ENCODE measurements around the gene QPRT.
"Not testable (repeated sequence)": the region's sequence is repeated elsewhere in the genome, so short reads cannot be mapped to it uniquely, and the experiment has no call there.

The QPRT gene

GRCh38 chr16:29694384-29695195 is 15.6 kb downstream of the QPRT start:
- no peak for DNase-seq

DNA sequence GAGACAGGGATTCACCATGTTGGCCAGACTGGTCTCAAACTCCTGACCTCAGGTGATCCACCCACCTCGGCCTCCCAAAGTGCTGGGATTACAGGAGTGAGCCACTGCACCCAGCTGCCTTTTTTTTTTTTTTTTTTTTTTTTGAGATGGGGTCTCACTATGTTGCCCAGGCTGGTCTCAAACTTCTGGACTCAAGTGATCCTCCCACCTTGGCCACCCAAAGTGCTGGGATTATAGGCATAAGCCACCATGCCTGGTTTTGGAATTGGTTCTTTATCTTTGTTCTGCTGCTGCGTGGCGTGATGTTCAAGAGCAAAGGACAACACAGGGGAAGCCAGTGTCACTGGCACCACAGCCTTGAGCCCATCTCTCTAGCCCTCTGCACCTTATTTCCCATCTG is 16.7 kb downstream of the QPRT start:
- not testable (repeated sequence) for DNase-seq

DNA sequence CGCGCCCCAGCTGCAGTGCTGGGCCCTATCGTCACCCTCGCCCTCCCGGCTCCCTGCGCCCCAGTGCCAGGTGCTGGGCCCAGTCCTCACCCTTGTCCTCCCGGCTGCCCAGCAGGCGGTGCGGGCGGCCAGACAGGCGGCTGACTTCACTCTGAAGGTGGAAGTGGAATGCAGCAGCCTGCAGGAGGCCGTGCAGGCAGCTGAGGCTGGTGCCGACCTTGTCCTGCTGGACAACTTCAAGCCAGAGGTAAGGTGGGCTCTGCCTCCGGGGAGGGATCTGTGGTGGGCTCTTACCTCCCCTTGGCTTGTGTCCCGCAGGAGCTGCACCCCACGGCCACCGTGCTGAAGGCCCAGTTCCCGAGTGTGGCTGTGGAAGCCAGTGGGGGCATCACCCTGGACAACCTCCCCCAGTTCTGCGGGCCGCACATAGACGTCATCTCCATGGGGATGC is 17.9 kb downstream of the QPRT start:
- no peak for DNase-seq

GRCh38 chr16:29697391-29697790 is 18.4 kb downstream of the QPRT start:
- no peak for DNase-seq

DNA sequence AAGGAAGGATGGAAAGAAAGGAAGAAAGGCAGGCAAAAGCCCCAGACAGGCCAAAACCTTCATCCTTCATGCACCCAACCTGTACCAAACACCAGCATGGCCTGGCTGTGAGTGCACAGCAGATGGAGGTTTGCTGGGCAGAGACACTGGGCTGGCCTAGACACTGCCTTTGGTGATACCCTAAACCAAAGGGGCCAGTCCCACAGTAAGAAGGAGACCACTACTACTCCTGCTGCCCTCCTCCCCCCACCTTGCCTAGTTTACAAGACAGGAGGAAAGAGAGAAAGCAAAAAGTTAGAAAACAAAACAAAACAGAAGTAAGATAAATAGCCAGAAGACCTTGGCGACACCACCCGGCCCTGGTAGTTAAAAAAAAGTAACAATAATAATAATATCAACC is 19.1 kb downstream of the QPRT start:
- DNase-seq: no peak

GRCh38 chr16:29698484-29699323 is 19.7 kb downstream of the QPRT start:
- no peak for DNase-seq

DNA sequence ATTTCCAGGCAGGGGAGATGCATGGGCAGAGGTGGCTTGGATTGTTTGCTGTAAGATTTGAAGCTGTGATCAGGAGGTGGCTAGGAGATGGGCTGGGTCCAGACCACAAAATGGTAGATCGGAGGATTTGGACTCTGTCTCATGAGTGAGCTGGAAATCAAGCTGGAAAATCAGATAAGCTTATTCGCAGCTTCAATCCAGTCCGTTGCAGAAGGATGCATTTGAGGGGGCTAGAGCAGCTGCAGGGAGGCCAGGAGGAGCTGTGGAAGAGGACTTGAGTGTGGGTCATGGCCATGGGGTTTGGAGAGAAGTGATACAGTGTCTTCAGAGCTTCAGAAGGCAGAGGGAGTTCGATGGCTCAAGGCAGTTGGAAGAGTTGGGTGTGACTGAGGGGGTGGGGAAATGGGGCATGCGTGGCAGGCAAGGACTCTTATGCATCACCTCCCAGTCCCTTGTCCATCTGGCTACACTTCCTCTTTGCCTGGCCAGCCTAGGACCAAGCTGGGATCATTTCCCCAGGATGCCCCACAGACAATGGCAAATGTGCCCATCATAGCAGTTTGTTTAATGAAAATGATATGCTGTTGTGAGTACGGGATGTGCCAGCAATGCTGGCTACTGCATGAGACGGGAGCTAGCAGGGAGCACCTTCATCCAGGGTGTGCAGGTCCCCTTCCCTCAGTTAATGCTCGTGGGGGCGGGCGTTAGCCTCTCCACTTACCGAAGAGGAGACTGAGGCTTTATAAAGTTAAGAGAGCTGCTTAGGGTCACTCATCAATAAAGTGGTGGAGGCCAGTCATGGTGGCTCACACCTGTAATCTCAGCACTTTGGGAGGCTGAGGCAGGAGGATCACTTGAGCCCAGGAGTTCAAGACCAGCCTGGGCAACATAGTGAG is 20.6 kb downstream of the QPRT start:
- DNase-seq: no peak

GRCh38 chr16:29700253-29700987 is 21.4 kb downstream of the QPRT start:
- DNase-seq: peak; percentile 75

DNA sequence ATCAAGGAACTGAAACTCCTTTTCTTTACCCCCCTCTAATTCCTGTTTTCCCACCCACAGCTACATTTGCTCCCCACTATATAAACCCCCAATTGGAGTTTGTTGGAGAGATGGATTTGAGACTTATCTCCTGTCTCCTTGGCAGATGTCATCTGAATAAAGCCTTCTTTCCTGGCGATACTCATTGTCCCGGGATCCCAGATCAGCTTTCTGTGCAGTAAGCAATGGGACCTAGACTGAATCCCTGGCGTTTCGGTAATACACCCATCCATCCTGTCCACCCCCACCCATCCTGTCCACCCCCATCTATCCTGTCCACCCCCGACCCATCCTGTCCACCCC is 22.2 kb downstream of the QPRT start:
- no peak for DNase-seq

DNA sequence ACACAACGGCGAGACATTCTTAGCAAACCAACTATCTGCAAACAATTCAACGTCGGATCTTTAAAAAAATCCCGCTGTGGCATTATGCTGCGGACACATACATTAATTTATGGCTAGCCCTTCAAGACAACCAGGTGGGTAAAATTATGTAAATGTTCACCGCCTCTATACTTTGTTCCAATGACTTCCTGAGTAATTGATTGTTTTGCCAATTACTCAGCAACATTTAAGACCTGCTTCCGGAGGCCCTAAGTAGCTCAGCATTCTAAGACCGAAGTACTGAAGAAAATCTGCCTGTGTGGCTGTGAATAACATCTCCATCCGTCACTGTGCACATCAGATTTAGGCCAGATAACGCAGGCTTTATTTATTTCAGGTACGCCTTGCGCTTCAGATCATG is 23.3 kb downstream of the QPRT start:
- DNase-seq: peak; percentile 41

- no peak for DNase-seq
Measured at GRCh38 chr16:29705030-29705429, 26.1 kb downstream of the QPRT start.

- not testable (repeated sequence) for DNase-seq
Measured at GRCh38 chr16:29707160-29707559, 28.2 kb downstream of the QPRT start.

DNA sequence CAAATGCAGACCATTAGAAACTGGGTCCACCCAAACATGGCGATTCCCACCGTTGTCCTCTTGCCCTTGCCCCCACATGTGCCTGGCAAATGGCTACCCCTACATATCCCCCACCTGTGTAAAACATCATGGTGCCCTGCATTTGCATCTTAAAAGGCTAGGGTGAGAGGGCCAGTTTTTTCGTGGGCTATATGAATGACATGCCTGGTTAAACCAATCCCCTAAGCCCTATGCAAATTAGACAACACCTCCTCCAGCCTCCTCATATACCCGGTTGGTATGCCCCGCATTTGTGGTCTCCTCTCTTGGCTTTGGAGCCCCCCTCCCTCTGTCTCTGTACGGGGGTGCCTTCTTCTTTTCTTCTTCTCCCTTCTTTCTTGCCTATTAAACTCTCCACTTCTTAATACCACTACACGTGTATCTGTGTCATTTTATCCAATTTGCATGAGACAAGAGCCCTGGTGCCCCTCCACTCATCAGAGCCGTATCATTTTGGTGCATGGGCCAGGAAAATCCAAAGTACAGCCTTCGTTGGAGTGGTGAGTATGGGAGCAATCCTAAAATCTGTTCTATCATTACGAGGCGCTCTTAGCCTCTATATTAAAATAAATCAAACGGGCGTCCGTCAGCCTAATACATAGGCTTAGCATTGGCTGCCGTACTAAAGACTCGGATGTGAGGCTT is 30.1 kb downstream of the QPRT start:
- no peak for DNase-seq

GRCh38 chr16:29709657-29710056 is 30.7 kb downstream of the QPRT start:
- DNase-seq: not testable (repeated sequence)

DNA sequence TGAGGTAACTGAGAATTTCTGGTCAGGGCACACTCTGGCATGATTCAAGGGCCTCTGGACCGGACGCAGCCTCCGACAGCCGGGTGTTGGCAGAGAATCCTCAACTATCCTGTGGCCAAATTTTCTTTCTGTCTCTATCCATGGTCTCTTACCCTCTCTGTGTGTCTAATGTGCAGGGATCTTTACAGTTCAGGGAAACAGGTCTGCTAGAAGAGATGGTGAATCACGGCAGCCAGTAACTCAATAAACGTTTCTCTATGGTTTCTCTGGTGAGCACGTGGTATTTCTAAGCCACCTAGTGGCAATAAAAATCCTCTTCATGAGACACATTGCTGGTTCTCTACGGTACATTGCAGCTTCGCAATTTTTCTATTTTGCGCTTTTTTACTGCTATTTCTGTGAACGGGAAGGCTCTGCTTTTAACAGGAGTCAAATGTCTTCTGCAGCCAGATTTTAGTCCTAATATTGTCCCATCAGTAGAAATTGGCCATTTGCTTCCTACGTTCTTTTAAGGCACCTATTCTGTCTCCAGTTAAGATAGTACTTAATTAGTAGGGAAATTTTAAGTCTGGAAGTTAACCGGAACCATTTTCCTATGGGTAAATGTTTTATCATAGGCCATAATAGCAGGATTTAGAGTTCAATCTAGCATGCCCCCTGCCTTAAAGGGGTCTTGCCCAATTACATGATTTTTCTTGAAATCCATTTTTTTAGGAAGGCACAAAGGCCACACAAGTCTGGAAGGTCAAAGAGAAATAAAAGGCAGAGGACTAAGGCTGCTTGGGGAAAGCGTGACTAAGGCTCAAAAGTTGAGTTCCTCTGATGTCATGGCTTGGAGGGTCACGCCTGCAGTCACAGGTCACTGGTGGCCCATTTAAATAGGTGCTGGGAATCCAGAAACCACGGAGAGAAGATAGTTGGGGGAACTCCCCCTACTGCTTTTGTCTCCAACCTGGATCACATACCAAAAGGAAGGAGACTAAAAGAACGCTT is 31.5 kb downstream of the QPRT start:
- peak; percentile 32 for DNase-seq

GRCh38 chr16:29712809-29713208 is 33.8 kb downstream of the QPRT start:
- no peak for DNase-seq

DNA sequence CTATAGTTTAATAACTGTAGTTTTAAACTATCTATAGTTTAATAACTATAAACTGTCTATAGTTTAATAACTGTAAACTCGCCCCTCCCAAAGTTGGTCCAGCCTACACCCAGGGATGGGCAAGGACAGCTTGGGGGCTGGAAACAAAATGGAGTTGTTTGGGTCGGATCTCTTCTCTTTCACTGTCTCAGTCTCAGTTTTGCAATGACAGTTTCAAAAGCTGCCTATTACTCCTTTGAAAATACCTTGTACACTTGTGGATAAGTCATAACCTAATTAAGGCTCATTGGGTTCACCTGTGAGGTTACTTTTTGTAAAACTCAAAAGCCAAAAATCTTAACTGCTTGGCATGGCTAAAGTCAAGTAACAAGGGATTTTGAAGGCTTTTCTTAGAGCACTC is 35.4 kb downstream of the QPRT start:
- no peak for DNase-seq

- no peak for DNase-seq
Measured at GRCh38 chr16:29714972-29715371, 36.0 kb downstream of the QPRT start.

GRCh38 chr16:29717113-29717512 is 38.1 kb downstream of the QPRT start:
- DNase-seq: no peak

DNA sequence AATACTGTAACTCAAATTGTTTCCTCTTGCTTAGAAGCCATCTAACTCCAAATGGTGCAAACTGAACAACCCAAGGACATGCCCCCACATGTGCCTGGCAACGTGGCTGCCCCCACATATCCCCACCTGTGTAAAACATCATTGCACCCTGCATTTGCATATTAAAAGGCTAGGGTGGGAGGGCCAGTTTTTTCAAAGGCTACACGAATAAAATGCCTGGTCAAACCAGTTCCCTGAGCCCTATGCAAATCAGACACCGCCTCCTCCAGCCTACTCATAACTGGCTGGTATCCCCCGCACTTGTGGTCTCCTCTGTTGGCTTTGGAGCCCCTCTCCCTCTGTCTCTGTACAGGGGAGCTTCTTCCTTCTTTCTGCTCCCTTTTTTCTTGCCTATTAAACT is 40.1 kb downstream of the QPRT start:
- DNase-seq: no peak

- no peak for DNase-seq
Measured at GRCh38 chr16:29720703-29721102, 41.7 kb downstream of the QPRT start.

Measured in CD4-positive, alpha-beta T cell treated with Interferon gamma for 1 hour (primary cell).